NB4 (cell line): ENCODE data around the gene TMEM125.

ENCODE experiments used
- DNase-seq: peaks from one replicate; pipeline ENCODE4 v3.0.0; 2010; ENCODE audit warnings: low read depth
- H3K4me3 ChIP-seq: one replicate; pipeline ENCODE4 v1.5.1; 2011; ENCODE audit warnings: mild to moderate bottlenecking, low read depth, low read length, moderate library complexity
- MYC ChIP-seq: IDR thresholded peaks from 2 replicates; pipeline ENCODE4 v1.6.1; 2011; ENCODE audit warnings: low read depth, low read length
- POLR2A ChIP-seq: IDR thresholded peaks from 2 replicates; pipeline ENCODE4 v1.6.1; 2011; ENCODE audit warnings: mild to moderate bottlenecking; ENCODE audit not compliant: insufficient read length; ENCODE audit errors: extremely low read depth
- TF ChIP-seq, protein P1 (sequence below): IDR thresholded peaks from one replicate; pipeline ENCODE4 v1.5.1; 2012; ENCODE audit warnings: low read depth, low read length
- TF ChIP-seq, protein P2 (sequence below): IDR thresholded peaks from 2 replicates; pipeline ENCODE4 v1.6.1; 2011; ENCODE audit warnings: low read depth, low read length

Gene TMEM125

DNA sequence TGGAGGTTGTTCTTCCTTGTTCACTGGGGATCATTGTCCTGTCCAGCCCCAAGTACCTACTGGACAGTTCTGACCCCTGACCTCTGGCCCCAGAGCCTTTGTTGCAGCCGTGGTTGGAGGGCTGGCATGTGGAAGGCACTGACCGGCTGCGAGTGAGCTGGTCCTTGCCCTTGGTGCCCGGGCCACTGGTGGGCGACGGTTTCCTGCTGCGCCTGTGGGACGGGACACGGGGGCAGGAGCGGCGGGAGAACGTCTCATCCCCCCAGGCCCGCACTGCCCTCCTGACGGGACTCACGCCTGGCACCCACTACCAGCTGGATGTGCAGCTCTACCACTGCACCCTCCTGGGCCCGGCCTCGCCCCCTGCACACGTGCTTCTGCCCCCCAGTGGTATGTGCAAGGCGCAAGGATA lies 42.4 kb downstream of the TMEM125 start:
- H3K4me3 ChIP-seq, result no peak overlapping the region
- no peak for TF ChIP-seq MYC
- DNase-seq, result no peak

DNA sequence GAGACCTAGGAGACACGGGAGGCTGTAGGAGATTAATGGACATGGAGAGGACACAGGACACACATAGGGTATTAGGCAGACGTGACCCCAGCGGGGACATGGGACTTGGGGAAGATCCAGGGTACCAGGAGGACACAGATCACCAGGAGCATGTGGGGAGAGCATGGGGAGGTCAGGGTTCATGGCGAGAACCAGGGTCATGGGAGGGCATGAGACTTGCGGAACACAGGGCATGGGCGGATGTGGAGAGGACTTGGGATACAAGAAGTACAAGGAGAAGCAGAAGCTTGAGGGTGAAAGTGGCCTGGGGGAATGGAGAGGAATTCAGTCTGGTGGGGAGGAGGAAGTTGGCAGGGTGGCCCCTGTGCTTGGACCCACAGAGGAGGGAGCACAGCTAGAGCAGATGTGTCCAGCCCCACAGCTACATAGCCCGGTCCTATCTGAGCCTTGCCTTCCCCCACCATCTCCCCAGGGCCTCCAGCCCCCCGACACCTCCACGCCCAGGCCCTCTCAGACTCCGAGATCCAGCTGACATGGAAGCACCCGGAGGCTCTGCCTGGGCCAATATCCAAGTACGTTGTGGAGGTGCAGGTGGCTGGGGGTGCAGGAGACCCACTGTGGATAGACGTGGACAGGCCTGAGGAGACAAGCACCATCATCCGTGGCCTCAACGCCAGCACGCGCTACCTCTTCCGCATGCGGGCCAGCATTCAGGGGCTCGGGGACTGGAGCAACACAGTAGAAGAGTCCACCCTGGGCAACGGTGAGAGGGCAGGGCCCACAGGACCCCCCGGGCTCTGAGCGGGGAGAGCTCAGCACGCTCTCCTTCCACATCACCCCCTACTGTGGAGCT lies 43.1 kb downstream of the TMEM125 start:
- no peak for DNase-seq
- TF ChIP-seq POLR2A (no peak), MYC (no peak)
- TF ChIP-seq, protein P1, sequence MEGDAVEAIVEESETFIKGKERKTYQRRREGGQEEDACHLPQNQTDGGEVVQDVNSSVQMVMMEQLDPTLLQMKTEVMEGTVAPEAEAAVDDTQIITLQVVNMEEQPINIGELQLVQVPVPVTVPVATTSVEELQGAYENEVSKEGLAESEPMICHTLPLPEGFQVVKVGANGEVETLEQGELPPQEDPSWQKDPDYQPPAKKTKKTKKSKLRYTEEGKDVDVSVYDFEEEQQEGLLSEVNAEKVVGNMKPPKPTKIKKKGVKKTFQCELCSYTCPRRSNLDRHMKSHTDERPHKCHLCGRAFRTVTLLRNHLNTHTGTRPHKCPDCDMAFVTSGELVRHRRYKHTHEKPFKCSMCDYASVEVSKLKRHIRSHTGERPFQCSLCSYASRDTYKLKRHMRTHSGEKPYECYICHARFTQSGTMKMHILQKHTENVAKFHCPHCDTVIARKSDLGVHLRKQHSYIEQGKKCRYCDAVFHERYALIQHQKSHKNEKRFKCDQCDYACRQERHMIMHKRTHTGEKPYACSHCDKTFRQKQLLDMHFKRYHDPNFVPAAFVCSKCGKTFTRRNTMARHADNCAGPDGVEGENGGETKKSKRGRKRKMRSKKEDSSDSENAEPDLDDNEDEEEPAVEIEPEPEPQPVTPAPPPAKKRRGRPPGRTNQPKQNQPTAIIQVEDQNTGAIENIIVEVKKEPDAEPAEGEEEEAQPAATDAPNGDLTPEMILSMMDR, result no peak
- TF ChIP-seq, protein P2, sequence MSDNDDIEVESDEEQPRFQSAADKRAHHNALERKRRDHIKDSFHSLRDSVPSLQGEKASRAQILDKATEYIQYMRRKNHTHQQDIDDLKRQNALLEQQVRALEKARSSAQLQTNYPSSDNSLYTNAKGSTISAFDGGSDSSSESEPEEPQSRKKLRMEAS, result no peak
- H3K4me3 ChIP-seq, result no peak overlapping the region

DNA sequence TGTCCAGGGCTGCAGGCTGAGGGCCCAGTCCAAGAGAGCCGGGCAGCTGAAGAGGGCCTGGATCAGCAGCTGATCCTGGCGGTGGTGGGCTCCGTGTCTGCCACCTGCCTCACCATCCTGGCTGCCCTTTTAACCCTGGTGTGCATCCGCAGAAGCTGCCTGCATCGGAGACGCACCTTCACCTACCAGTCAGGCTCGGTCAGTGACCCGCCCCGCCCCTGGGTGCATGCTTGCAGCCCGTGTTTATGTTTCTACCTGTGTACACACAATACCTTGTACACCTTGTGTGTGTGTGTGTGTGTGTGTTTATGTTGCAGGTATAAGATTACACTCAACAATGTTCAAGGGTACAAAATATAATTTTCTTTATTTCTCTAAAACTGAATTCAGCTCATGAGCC lies 44.0 kb downstream of the TMEM125 start:
- H3K4me3 ChIP-seq, result no peak overlapping the region
- DNase-seq, result no peak
- no peak for TF ChIP-seq POLR2A
- no peak for TF ChIP-seq MYC
- TF ChIP-seq, protein P2, result no peak
- TF ChIP-seq, protein P1, result no peak

DNA sequence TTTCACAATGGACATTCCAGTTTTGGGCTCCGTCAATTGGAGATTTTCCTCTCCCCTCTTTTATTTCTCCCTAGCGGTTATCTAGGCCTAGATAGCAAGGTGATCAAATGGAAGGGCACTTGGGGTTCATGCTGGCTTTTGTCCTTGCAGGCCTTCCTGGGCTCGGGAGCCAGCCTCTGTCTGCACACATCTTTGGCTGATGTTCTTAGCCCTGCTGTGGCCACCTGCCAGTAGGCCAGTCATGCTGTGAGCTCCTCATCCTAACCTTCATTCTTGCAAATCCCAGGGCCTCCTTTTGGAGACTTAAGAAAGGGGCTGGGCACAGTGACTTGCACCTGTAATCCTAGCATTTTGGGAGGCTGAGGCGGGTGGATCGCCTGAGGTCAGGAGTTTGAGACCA lies 44.5 kb downstream of the TMEM125 start:
- TF ChIP-seq, protein P1, result no peak
- TF ChIP-seq POLR2A (no peak), MYC (no peak)
- TF ChIP-seq, protein P2, result no peak
- no peak for DNase-seq
- H3K4me3 ChIP-seq, result no peak overlapping the region

DNA sequence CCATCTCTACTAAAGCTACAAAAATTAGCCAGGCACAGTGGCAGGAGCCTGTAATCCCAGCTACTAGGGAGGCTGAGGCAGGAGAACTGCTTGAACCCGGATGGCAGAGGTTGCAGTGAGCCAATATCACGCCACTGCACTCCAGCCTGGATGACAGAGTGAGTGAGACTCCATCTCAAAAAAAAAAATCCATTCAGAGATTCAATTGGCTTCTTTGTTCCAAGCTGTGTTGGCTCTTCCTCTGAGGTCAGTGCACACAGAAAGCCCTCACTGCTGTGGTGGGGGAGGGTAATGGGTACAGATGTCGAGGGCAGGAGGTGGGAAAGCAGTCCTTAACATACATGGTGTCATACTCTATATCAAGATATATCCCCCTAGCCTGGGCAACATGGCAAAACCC lies 45.7 kb downstream of the TMEM125 start:
- DNase-seq, result no peak
- TF ChIP-seq POLR2A (no peak), MYC (no peak)
- TF ChIP-seq, protein P1, result no peak
- TF ChIP-seq, protein P2, result no peak
- no peak overlapping the region for H3K4me3 ChIP-seq

DNA sequence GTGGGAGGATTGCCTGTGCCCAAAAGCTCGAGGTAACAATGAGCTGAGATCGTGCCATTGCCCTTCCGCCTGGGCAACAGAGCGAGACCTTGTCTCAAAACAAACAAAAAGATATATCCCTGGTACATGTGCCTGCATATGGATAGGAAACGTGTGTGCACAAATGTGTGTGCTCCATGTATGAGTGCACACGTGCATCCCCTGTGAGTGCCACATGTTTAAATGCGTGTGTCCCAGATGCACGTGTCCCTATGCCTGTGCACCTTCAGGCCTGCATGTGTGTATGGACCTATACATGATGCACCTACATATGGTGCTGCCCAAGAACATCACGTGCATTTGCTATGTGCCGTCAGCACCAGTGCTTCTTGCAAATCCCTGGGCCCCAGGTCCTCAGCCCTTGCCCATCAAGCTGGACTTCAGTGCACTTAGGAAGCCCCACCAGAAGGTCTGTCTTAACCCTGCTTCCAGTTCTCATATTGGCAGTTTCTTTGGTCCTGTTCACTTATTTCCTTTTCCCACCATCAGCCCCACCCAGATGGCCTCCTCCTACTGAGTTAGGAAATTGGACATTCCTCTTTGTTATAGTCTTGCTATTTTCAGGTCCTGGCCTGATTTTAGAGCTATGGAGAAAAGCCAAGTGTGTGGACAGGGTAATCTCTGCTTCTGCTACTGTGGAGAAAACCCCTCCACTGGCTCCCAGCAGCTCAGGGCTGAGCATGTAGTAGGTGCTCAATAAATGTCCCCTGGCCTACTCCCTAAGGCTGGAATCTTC lies 46.4 kb downstream of the TMEM125 start:
- DNase-seq, result no peak
- TF ChIP-seq, protein P2, result no peak
- TF ChIP-seq, protein P1, result no peak
- TF ChIP-seq POLR2A, result no peak
- no peak for TF ChIP-seq MYC
- no peak overlapping the region for H3K4me3 ChIP-seq
